ENCODE results near the gene UTP25. TPM values are rescaled to one million over a fixed set of nuclear protein-coding genes. Genes with fewer than 3 reads are reported as not detected.
"Not testable (repeated sequence)": the region's sequence is repeated elsewhere in the genome, so short reads cannot be mapped to it uniquely, and the experiment has no call there.

The UTP25 gene
- total RNA-seq, 1 experiment from 2014 or later = 19.1 TPM

- H3K27me3 Mint-ChIP-seq (ENCODE audit: unreplicated experiment) = no peaks in the 10 kb centered on the region
- intact Hi-C loops (cut with micrococcal nuclease; ENCODE audit: unreplicated experiment) = loop anchor here (5.0 kb wide), 1 partner anchor 34 kb away; no protein-coding TSS in a partner anchor
- no peak for TF ChIP-seq CTCF (IDR thresholded peaks at IDR 0.05; ENCODE audit: unreplicated experiment)
- DNase-seq = no peak
- no peaks in the 10 kb centered on the region for H3K9me3 Mint-ChIP-seq (ENCODE audit: low read depth, unreplicated experiment)
- peak overlapping the region; percentile 91 for H3K27ac Mint-ChIP-seq (ENCODE audit: unreplicated experiment)
- H3K4me1 Mint-ChIP-seq (ENCODE audit: low read depth, unreplicated experiment) = peaks cover 53% of the 10 kb centered on the region
- CTCF ChIA-PET = interaction anchor here (1.0 kb wide), 2 partner anchors 33 to 71 kb away, joined by 3 to 4 read pairs; no protein-coding TSS in a partner anchor
- H3K4me3 Mint-ChIP-seq (ENCODE audit: low read depth, unreplicated experiment) = peak overlapping the region; percentile 2
- peaks cover 11% of the 10 kb centered on the region for H3K36me3 Mint-ChIP-seq (ENCODE audit: insufficient read depth, unreplicated experiment)
- no TSS peak for BruUV-seq (replicated peaks)
Measured at GRCh38 chr1:209896346-209896745, 68.6 kb downstream of the UTP25 start.

- H3K9me3 Mint-ChIP-seq (ENCODE audit: low read depth, unreplicated experiment); H3K27me3 Mint-ChIP-seq (ENCODE audit: unreplicated experiment); DNase-seq; CTCF ChIA-PET; BruUV-seq (replicated peaks); H3K27ac Mint-ChIP-seq (ENCODE audit: unreplicated experiment); H3K4me3 Mint-ChIP-seq (ENCODE audit: low read depth, unreplicated experiment): not testable (repeated sequence)
- peaks cover 52% of the 10 kb centered on the region for H3K4me1 Mint-ChIP-seq (ENCODE audit: low read depth, unreplicated experiment)
- intact Hi-C loops (cut with micrococcal nuclease; ENCODE audit: unreplicated experiment) = loop anchor here (5.0 kb wide), 1 partner anchor 36 kb away; no protein-coding TSS in a partner anchor
- H3K36me3 Mint-ChIP-seq (ENCODE audit: insufficient read depth, unreplicated experiment) = peaks cover 11% of the 10 kb centered on the region
Measured at GRCh38 chr1:209898271-209898670, 70.5 kb downstream of the UTP25 start.

GRCh38 chr1:209898851-209899250, 71.1 kb downstream of the UTP25 start:
- H3K9me3 Mint-ChIP-seq (ENCODE audit: low read depth, unreplicated experiment); H3K27ac Mint-ChIP-seq (ENCODE audit: unreplicated experiment); H3K4me3 Mint-ChIP-seq (ENCODE audit: low read depth, unreplicated experiment); CTCF ChIA-PET; DNase-seq; H3K27me3 Mint-ChIP-seq (ENCODE audit: unreplicated experiment); BruUV-seq (replicated peaks): not testable (repeated sequence)
- peaks cover 11% of the 10 kb centered on the region for H3K36me3 Mint-ChIP-seq (ENCODE audit: insufficient read depth, unreplicated experiment)
- intact Hi-C loops (cut with micrococcal nuclease; ENCODE audit: unreplicated experiment) = loop anchor here (5.0 kb wide), 1 partner anchor 37 kb away; no protein-coding TSS in a partner anchor
- peaks cover 47% of the 10 kb centered on the region for H3K4me1 Mint-ChIP-seq (ENCODE audit: low read depth, unreplicated experiment)

GRCh38 chr1:209899948-209900347, 72.2 kb downstream of the UTP25 start:
- H3K4me3 Mint-ChIP-seq (ENCODE audit: low read depth, unreplicated experiment) = no peak overlapping the region
- peaks cover 36% of the 10 kb centered on the region for H3K4me1 Mint-ChIP-seq (ENCODE audit: low read depth, unreplicated experiment)
- BruUV-seq (replicated peaks) = no TSS peak
- H3K9me3 Mint-ChIP-seq (ENCODE audit: low read depth, unreplicated experiment) = no peaks in the 10 kb centered on the region
- H3K36me3 Mint-ChIP-seq (ENCODE audit: insufficient read depth, unreplicated experiment) = peaks cover 11% of the 10 kb centered on the region
- H3K27me3 Mint-ChIP-seq (ENCODE audit: unreplicated experiment) = no peaks in the 10 kb centered on the region
- H3K27ac Mint-ChIP-seq (ENCODE audit: unreplicated experiment) = no peak overlapping the region
- intact Hi-C loops (cut with micrococcal nuclease; ENCODE audit: unreplicated experiment) = loop anchor here (5.0 kb wide), 1 partner anchor 38 kb away; no protein-coding TSS in a partner anchor
- peak; percentile 39 for TF ChIP-seq CTCF (IDR thresholded peaks at IDR 0.05; ENCODE audit: unreplicated experiment)
- peak; percentile 42 for DNase-seq
- CTCF ChIA-PET = interaction anchor here (0.8 kb wide), 1 partner anchor 10 kb away, joined by 3 read pairs; no protein-coding TSS in a partner anchor

- H3K27ac Mint-ChIP-seq (ENCODE audit: unreplicated experiment) = no peak overlapping the region
- peaks cover 5% of the 10 kb centered on the region for H3K36me3 Mint-ChIP-seq (ENCODE audit: insufficient read depth, unreplicated experiment)
- no peak for TF ChIP-seq CTCF (IDR thresholded peaks at IDR 0.05; ENCODE audit: unreplicated experiment)
- CTCF ChIA-PET = interaction anchor here (0.6 kb wide), 1 partner anchor 12 kb away, joined by 6 read pairs; no protein-coding TSS in a partner anchor
- H3K4me3 Mint-ChIP-seq (ENCODE audit: low read depth, unreplicated experiment) = no peak overlapping the region
- H3K9me3 Mint-ChIP-seq (ENCODE audit: low read depth, unreplicated experiment) = no peaks in the 10 kb centered on the region
- no TSS peak for BruUV-seq (replicated peaks)
- intact Hi-C loops (cut with micrococcal nuclease; ENCODE audit: unreplicated experiment) = no loop called here
- H3K4me1 Mint-ChIP-seq (ENCODE audit: low read depth, unreplicated experiment) = peaks cover 28% of the 10 kb centered on the region
- H3K27me3 Mint-ChIP-seq (ENCODE audit: unreplicated experiment) = no peaks in the 10 kb centered on the region
- DNase-seq = no peak
Measured at GRCh38 chr1:209900734-209901133, 73.0 kb downstream of the UTP25 start.
